NB4 (cell line): ENCODE results near the gene RABEP1.

ENCODE experiments used
- CTCF ChIP-seq: IDR thresholded peaks from one replicate; pipeline ENCODE4 v1.5.1; 2012; ENCODE audit warnings: low read depth, low read length
- MAX ChIP-seq: IDR thresholded peaks from 2 replicates; pipeline ENCODE4 v1.6.1; 2011; ENCODE audit warnings: low read depth, low read length

DNA sequence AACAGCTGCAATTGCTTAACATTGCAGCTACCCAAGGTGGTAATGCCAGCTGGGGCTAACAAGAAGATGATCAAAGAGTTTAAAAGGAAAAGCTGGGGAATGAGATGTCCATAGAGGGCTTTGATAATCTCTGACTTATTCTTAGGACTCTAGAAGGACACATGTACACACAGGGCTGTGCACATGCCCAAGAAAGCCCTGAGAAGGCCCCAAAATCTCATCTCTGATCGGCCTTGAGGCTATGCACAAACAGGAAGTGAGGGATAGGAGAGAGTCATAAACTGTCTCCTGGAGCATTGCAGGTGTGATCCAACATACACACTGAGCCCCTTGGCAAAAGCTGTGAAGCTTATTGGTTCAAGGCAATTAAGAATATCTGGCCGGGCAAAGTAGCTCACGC is 17.2 kb upstream of the RABEP1 start:
- TF ChIP-seq MAX (0 out of 2 replicates have a peak, but pooled peaks have one; percentile 4), CTCF (no peak)
